Activated CD4-positive, alpha-beta T cell treated with anti-CD3 and anti-CD28 coated beads, Interleukin-2, amount 50 U/mL, for 24 hours (primary cell): Measurements from ENCODE around the gene HELZ.
"Not testable (repeated sequence)": the region's sequence is repeated elsewhere in the genome, so short reads cannot be mapped to it uniquely, and the experiment has no call there.

Experiments
- DNase-seq, 2 donors: peaks; one replicate each; pipeline ENCODE4 v3.0.0-alpha.2; 2020; ENCODE audit warnings: low read depth in 1 of 2, low spot score in 1 of 2

HELZ gene

GRCh38 chr17:67053438-67054000, 191.5 kb downstream of the HELZ start:
- no peak for DNase-seq

- DNase-seq: no peak
Measured at GRCh38 chr17:67052720-67053437, 192.1 kb downstream of the HELZ start.

- no peak for DNase-seq
Measured at GRCh38 chr17:67051837-67052236, 193.2 kb downstream of the HELZ start.

- DNase-seq: no peak
Measured at GRCh38 chr17:67051155-67051538, 193.8 kb downstream of the HELZ start.

GRCh38 chr17:67050471-67051154, 194.4 kb downstream of the HELZ start:
- no peak for DNase-seq

GRCh38 chr17:67050066-67050465, 194.9 kb downstream of the HELZ start:
- DNase-seq: no peak

- DNase-seq: no peak
Measured at GRCh38 chr17:67049025-67049739, 195.8 kb downstream of the HELZ start.

- DNase-seq: no peak
Measured at GRCh38 chr17:67047382-67047781, 197.6 kb downstream of the HELZ start.

GRCh38 chr17:67046398-67046797, 198.6 kb downstream of the HELZ start:
- DNase-seq: no peak

GRCh38 chr17:67044940-67045339, 200.1 kb downstream of the HELZ start:
- DNase-seq: no peak

GRCh38 chr17:67044016-67044772, 200.8 kb downstream of the HELZ start, which contains the start of gene CACNG1:
CACNG1 (plus strand) TSS chr17:67044554; CDS start chr17:67044661, 107 bp downstream.
- DNase-seq: no peak

- no peak for DNase-seq
Measured at GRCh38 chr17:67043283-67043682, 201.7 kb downstream of the HELZ start.

- DNase-seq: no peak
Measured at GRCh38 chr17:67041941-67042899, 202.8 kb downstream of the HELZ start.

- no peak for DNase-seq
Measured at GRCh38 chr17:67041531-67041930, 203.5 kb downstream of the HELZ start.

- DNase-seq: not testable (repeated sequence)
Measured at GRCh38 chr17:67041119-67041518, 203.9 kb downstream of the HELZ start.

GRCh38 chr17:67040652-67041051, 204.3 kb downstream of the HELZ start:
- no peak for DNase-seq

GRCh38 chr17:67038861-67039365, 206.1 kb downstream of the HELZ start:
- no peak for DNase-seq

GRCh38 chr17:67035131-67036083, 209.6 kb downstream of the HELZ start:
- no peak for DNase-seq
